GM10266 (cell line): ENCODE data around the gene SAMD5.

Experiments used
- DNase-seq: peaks from one replicate; pipeline ENCODE4 v3.0.0; 2012; ENCODE audit errors: extremely low spot score
- TF ChIP-seq, protein P1 (sequence below): IDR thresholded peaks from 2 replicates; pipeline ENCODE4 v1.5.1; 2012; ENCODE audit warnings: mild to moderate bottlenecking, low read depth; ENCODE audit not compliant: control insufficient read depth, insufficient read depth; ENCODE audit errors: missing control alignments

The SAMD5 gene

DNA sequence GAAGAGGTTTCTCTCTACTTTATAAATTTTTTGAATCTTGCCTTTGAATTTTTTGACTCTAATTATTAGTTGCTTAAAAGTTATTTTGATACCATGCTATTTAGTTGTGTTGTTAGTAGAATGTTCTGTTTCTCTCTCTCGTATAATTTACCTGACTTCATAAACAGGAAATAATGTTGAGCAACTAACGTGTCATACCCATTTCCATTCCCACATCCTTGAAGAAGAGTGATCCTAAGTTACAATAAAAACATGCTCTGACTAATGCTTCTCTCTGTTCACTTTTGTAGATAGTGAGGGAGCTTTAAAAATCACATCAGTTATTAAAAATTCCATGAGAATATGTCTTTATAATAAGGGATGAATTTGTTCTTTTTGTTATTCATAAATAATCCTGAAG lies 69.7 kb downstream of the SAMD5 start:
- TF ChIP-seq, protein P1, sequence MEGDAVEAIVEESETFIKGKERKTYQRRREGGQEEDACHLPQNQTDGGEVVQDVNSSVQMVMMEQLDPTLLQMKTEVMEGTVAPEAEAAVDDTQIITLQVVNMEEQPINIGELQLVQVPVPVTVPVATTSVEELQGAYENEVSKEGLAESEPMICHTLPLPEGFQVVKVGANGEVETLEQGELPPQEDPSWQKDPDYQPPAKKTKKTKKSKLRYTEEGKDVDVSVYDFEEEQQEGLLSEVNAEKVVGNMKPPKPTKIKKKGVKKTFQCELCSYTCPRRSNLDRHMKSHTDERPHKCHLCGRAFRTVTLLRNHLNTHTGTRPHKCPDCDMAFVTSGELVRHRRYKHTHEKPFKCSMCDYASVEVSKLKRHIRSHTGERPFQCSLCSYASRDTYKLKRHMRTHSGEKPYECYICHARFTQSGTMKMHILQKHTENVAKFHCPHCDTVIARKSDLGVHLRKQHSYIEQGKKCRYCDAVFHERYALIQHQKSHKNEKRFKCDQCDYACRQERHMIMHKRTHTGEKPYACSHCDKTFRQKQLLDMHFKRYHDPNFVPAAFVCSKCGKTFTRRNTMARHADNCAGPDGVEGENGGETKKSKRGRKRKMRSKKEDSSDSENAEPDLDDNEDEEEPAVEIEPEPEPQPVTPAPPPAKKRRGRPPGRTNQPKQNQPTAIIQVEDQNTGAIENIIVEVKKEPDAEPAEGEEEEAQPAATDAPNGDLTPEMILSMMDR: no peak
- no peak for DNase-seq

DNA sequence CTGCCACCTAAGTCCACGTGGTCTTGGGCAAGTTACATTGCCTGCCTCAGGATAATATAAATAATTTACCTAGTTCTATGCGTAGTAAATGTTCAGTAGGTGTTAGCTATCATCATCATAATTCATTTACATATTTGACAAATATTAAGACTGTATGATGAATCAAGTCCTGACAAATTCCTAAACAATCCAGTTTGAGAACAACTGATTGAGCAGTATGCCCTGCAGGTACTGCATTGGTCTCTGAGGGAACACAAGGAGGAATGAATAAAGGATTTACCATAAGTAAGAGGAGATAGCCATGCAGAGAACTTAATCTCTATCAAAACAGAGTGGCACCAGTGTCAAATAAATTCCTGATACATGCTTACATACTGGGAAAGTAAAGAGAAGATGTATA lies 70.4 kb downstream of the SAMD5 start:
- no peak for DNase-seq
- TF ChIP-seq, protein P1: no peak

DNA sequence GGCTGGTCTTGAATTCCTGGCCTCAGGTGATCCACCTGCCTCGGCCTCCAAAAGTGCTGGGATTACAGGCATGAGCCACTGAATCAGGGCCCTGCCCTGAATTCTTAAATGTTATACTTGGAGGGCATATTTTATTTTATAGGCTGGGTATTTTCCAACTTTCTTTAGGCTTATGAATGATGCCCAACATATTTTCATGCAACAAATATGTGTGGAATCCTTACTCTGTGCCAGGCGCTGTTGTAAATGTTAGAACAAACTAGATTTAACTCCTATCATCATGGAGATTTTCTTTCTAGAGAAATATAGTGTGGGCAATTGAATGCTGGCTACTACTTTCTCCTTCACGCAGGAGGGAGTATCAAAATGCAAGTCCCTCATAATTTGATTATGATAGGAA lies 71.2 kb downstream of the SAMD5 start:
- DNase-seq: no peak
- TF ChIP-seq, protein P1: no peak

DNA sequence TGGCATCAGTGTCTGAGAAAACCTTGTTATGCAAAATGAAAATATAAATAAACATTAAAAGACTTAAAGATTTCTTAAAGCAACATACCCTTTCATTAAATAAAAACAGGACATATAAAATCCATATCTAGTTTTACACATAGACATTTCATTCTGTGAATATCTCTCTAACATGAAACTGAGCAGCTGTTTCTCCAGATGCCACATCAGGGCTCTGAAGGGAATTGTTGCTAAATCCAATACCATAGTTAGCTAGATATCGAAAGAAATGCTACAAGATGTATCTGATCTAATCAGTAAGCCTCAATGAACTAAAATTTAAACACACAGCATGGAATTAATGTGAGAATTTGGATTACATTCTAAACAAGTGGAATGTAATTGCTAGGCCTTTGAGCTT lies 74.5 kb downstream of the SAMD5 start:
- TF ChIP-seq, protein P1: no peak
- DNase-seq: no peak

DNA sequence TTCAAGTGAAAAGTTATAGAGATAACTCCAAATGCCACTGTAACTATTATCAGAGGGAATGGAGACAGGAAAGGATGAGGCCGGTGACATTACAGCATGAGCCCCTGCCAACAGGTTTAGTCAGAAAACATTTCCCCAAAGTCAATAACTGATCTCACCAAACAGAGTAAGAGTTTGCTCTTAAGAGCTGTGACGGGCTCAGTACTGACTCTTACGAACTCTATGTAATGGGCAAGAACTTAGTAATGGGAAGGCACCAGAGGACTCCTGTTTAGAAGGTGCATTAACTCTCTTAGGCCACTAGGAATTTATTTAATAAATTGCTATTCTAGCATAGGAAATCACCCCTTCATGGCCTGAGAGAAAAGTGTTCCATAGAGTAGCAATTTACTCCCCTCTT lies 76.8 kb downstream of the SAMD5 start:
- no peak for DNase-seq
- TF ChIP-seq, protein P1: no peak

DNA sequence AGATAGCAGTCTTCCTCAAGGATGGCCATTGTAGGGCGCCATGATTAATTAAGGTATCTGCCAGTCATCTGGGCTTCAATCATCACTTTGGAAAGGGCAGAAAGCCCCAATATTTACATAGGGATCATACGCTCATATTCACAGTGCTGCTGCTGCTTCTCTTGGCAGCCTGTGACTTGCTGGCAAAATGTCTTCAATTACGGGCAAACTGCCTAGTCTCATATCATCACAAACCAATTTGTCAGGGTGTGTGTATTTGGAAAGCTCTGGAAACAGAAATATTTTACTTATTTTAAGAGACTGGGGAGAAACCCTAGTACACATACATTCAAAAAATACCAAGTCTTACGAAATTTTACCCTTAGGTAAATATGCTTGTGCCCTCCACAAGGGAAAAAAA lies 77.6 kb downstream of the SAMD5 start:
- no peak for DNase-seq
- TF ChIP-seq, protein P1: no peak

DNA sequence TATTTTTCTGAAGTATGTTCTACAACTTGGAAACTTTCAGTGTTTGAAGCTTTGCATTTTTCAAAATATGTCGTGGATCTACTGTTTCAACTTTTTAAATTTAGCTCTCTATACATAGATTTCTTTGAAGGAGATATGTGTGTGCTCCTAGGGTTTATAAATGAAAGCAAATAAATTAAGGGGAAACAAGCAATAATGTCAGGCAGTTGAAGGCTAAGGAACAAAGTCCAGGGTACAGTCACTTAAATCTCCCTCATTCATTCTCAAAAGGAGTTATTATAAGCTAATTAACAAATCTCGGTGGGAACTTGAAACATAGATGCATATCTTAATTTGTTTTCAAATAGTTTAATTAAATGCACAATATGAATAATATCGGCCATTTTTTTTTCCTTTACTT lies 79.4 kb downstream of the SAMD5 start:
- DNase-seq: no peak
- TF ChIP-seq, protein P1: no peak

DNA sequence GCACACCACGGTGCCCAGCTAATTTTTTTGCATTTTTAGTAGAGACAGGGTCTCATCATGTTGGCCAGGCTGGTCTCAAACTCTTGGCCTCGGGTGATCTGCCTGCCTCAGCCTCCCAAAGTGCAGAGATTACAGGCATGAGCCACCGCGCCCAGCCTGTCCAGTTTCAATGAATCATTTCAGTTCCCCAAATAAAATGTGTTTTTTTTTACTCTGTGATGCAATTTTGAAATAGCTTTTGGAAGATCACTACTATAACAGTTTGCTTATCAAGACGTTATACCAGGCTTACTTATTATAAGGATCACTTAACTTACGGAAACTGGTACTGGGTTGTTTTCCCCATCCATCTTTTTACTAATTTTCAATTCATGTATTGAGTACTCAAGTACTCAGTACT lies 80.0 kb downstream of the SAMD5 start:
- DNase-seq: no peak
- TF ChIP-seq, protein P1: no peak
